ENCODE results near the gene ARID5A. TPM values are rescaled to one million over a fixed set of nuclear protein-coding genes. Genes with fewer than 3 reads are reported as not detected.

The ARID5A gene
- total and polyA plus RNA-seq, 2 experiments from 2014 or later = 5.5 to 7.7 TPM

GRCh38 chr2:96511851-96512250 is 24.7 kb upstream of the ARID5A start (continued):
- TF ChIP-seq ZNF462 (CRISPR knock-in tag; IDR thresholded peaks at IDR 0.05) = no peak
- no peak for TF ChIP-seq JUNB (IDR thresholded peaks at IDR 0.05; ENCODE audit: unreplicated experiment)
- TF ChIP-seq EZH2phosphoT487 (IDR thresholded peaks at IDR 0.05; ENCODE audit: unreplicated experiment) = no peak

GRCh38 chr2:96512341-96512740 is 24.2 kb upstream of the ARID5A start:
- H3F3A ChIP-seq (replicated peaks; ENCODE audit: low read depth) = 0 out of 2 replicates have a peak, but pooled peaks cover 2% of the 10 kb centered on the region
- H3K27ac ChIP-seq (ENCODE audit: low read depth) = no peak overlapping the region
- no peak overlapping the region for H3K4me3 ChIP-seq
- H3K79me2 ChIP-seq (replicated peaks; ENCODE audit: insufficient read depth) = no peaks in the 10 kb centered on the region
- Mint-ChIP-seq H3K4me1 (peaks cover 11% of the 10 kb centered on the region), H3K36me3 (ENCODE audit: low read depth) (peaks cover 10% of the 10 kb centered on the region; the same call in 2 of the 3 replicates), H3K4me3 (no peak overlapping the region), H3K27me3 (ENCODE audit: insufficient read depth, low read depth, poor library complexity) (peaks cover 36% of the 10 kb centered on the region), H3K27ac (no peak overlapping the region), H3K9me3 (peaks cover 23% of the 10 kb centered on the region)
- peaks cover 3% of the 10 kb centered on the region; the same call in 1 of the 2 replicates for H3K4me1 ChIP-seq (ENCODE audit: insufficient read depth)
- DNase-seq (ENCODE audit: low spot score) = no peak
- no peak for ATAC-seq
- no peaks in the 10 kb centered on the region; the same call in 1 of the 2 replicates for H3K36me3 ChIP-seq (ENCODE audit: insufficient read depth)
- H2AFZ ChIP-seq = no peak overlapping the region
- H3K27me3 ChIP-seq (ENCODE audit: insufficient read depth) = peaks cover 10% of the 10 kb centered on the region
- no peak for TF ChIP-seq ZNF114 (CRISPR knock-in tag; IDR thresholded peaks at IDR 0.05)
- no peaks in the 10 kb centered on the region for H4K20me1 ChIP-seq (replicated peaks; ENCODE audit: insufficient read depth)
- no peaks in the 10 kb centered on the region for H3K9me2 ChIP-seq (ENCODE audit: insufficient read depth)
- no peak overlapping the region for H3K4me2 ChIP-seq

- Histone ChIP-seq H3F3A (replicated peaks; ENCODE audit: low read depth) (no peaks in the 10 kb centered on the region), H2AFZ (0 out of 2 replicates have a peak overlapping the region, but pooled peaks have one; percentile 38), H3K27me3 (ENCODE audit: insufficient read depth) (no peaks in the 10 kb centered on the region), H3K36me3 (ENCODE audit: insufficient read depth) (no peaks in the 10 kb centered on the region), H3K4me2 (no peak overlapping the region), H3K4me1 (ENCODE audit: insufficient read depth) (peaks cover 3% of the 10 kb centered on the region; the same call in 1 of the 2 replicates), H3K79me2 (replicated peaks; ENCODE audit: insufficient read depth) (no peaks in the 10 kb centered on the region), H3K9me2 (ENCODE audit: insufficient read depth) (no peaks in the 10 kb centered on the region), H3K27ac (ENCODE audit: low read depth) (no peak overlapping the region), H3K4me3 (no peak overlapping the region), H4K20me1 (replicated peaks; ENCODE audit: insufficient read depth) (no peaks in the 10 kb centered on the region)
- H3K36me3 Mint-ChIP-seq (ENCODE audit: low read depth) = peaks cover 10% of the 10 kb centered on the region; the same call in 2 of the 3 replicates
- peaks cover 22% of the 10 kb centered on the region for H3K27me3 Mint-ChIP-seq (ENCODE audit: insufficient read depth, low read depth, poor library complexity)
- H3K27ac Mint-ChIP-seq = no peak overlapping the region
- peaks cover 33% of the 10 kb centered on the region for H3K9me3 Mint-ChIP-seq
- peaks cover 5% of the 10 kb centered on the region; the same call in 2 of the 3 replicates for H3K4me1 Mint-ChIP-seq
- DNase-seq (ENCODE audit: low spot score) = no peak
- no peak overlapping the region for H3K4me3 Mint-ChIP-seq
- no peak for ATAC-seq
- TF ChIP-seq CREB1 (CRISPR knock-in tag; IDR thresholded peaks at IDR 0.05; ENCODE audit: low read depth) (no peak), EZH2phosphoT487 (IDR thresholded peaks at IDR 0.05; ENCODE audit: unreplicated experiment) (no peak), STAT1 (IDR thresholded peaks at IDR 0.05; ENCODE audit: unreplicated experiment) (no peak), POLR2AphosphoS5 (IDR thresholded peaks at IDR 0.05; ENCODE audit: low read depth) (no peak), EZH2 (IDR thresholded peaks at IDR 0.05; ENCODE audit: low read depth, unreplicated experiment) (no peak)
These were observed 22.0 kb upstream of the ARID5A start for GRCh38 chr2:96514521-96514920.
